ENCODE results near the gene KRTAP5-1. TPM values are rescaled to one million over a fixed set of nuclear protein-coding genes. Genes with fewer than 3 reads are reported as not detected.

The KRTAP5-1 gene
- total RNA-seq, 1 donor from 2014 or later: not detected

DNA sequence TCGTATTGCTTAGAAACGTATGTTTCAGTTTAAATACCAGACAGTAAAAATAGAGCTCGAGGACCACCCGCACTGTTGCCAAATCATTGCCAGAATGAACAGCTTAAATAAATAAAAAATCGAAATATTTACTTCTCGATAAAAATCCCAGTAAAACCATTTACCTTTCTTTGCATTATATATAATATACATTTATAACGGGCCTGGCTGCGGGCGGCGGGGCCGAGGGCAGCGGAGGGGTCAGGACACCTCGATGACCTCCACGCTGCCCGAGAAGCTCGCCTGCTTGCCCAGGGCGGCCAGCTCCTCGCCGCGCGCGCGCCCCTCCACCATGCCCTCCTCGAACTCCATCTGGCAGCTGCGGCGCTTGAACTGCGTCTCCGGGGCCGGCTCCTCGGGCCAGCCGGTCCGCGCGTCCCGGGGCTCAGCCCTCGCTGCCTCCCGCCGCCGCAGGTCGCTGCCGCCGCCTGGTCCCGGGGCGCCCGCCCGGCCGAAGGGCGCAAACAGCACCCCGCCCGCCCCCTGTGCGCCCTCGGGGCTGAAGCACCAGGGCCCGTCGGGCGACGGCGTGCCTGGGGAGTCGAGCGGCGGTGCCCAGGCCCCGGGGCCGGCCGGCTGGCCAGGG is 28.7 kb downstream of the KRTAP5-1 start:
- intact Hi-C loops (cut with DNase I): loop anchor here (10.0 kb wide), 1 partner anchor 712 kb away; the partner anchor contains the start of genes POLR2L and TSPAN4
- H3K4me1 ChIP-seq: peaks cover 25 to 52% of the 10 kb centered on the region in 2 donors
- no peak for DNase-seq (ENCODE audit: low spot score in 2 of 2)

GRCh38 chr11:1555713-1556153 is 29.4 kb downstream of the KRTAP5-1 start:
- intact Hi-C loops (cut with DNase I): loop anchor here (10.0 kb wide), 1 partner anchor 711 kb away; the partner anchor contains the start of genes POLR2L and TSPAN4
- H3K4me1 ChIP-seq: peaks cover 25 to 52% of the 10 kb centered on the region in 2 donors

More for the DNA sequence above, 28.7 kb downstream of the KRTAP5-1 start:
- Histone ChIP-seq H3K9me3 (no peaks in the 10 kb centered on the region), H3K27me3 (no peaks in the 10 kb centered on the region), H3K4me3 (no peak overlapping the region), H3K36me3 (peaks cover 21 to 30% of the 10 kb centered on the region in 2 donors), H3K27ac (peak overlapping the region in 1 of 2 donors; percentile 44)
- TF ChIP-seq, protein P1, sequence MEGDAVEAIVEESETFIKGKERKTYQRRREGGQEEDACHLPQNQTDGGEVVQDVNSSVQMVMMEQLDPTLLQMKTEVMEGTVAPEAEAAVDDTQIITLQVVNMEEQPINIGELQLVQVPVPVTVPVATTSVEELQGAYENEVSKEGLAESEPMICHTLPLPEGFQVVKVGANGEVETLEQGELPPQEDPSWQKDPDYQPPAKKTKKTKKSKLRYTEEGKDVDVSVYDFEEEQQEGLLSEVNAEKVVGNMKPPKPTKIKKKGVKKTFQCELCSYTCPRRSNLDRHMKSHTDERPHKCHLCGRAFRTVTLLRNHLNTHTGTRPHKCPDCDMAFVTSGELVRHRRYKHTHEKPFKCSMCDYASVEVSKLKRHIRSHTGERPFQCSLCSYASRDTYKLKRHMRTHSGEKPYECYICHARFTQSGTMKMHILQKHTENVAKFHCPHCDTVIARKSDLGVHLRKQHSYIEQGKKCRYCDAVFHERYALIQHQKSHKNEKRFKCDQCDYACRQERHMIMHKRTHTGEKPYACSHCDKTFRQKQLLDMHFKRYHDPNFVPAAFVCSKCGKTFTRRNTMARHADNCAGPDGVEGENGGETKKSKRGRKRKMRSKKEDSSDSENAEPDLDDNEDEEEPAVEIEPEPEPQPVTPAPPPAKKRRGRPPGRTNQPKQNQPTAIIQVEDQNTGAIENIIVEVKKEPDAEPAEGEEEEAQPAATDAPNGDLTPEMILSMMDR (IDR thresholded peaks at IDR 0.05): no peak

DNA sequence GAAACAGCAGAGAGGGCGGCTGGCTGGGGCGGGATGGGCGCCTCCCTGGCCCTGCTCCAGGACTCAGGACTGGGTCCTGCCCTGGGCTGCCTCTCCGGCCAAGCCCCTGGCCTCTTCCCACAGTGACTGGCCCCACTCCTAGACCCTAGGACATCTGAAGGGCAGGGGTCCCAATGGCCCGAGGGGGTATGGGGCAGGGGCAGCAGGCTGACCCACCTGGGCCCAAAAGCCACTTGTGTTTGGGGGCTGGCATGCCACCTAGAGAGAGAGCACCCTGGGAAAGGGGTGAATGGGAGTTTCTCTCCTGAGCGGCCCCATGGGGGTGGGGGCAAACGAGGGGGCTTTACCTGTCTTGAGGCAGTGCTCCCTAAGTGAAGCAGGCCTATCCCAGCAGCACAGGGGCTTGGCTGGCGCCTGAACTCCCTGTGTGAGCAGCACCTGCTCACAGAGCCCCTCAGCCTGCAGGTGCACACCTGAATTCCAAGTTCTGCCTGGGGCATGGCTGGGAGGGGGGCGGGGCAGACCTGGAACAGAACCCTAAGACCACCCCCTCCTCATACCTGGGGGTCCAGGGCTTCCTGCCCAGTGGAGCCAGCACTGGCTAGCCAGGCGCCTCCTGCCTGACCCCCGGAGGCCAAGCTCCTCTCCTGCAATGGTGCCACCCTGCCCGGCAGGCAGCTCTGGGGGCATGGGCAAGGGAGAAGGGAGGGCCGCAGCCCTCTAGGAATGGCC is 29.9 kb downstream of the KRTAP5-1 start:
- intact Hi-C loops (cut with DNase I): loop anchor here (10.0 kb wide), 1 partner anchor 710 kb away; the partner anchor contains the start of genes POLR2L and TSPAN4

More at GRCh38 chr11:1555713-1556153, 29.4 kb downstream of the KRTAP5-1 start:
- peaks cover 14 to 23% of the 10 kb centered on the region in 2 donors for H3K36me3 ChIP-seq
- H3K4me3 ChIP-seq: no peak overlapping the region
- DNase-seq (ENCODE audit: low spot score in 2 of 2): no peak
- H3K27me3 ChIP-seq: no peaks in the 10 kb centered on the region
- TF ChIP-seq, protein P1 (IDR thresholded peaks at IDR 0.05): no peak
- H3K27ac ChIP-seq: peak overlapping the region; percentile 44 to 56
- H3K9me3 ChIP-seq: no peaks in the 10 kb centered on the region

DNA sequence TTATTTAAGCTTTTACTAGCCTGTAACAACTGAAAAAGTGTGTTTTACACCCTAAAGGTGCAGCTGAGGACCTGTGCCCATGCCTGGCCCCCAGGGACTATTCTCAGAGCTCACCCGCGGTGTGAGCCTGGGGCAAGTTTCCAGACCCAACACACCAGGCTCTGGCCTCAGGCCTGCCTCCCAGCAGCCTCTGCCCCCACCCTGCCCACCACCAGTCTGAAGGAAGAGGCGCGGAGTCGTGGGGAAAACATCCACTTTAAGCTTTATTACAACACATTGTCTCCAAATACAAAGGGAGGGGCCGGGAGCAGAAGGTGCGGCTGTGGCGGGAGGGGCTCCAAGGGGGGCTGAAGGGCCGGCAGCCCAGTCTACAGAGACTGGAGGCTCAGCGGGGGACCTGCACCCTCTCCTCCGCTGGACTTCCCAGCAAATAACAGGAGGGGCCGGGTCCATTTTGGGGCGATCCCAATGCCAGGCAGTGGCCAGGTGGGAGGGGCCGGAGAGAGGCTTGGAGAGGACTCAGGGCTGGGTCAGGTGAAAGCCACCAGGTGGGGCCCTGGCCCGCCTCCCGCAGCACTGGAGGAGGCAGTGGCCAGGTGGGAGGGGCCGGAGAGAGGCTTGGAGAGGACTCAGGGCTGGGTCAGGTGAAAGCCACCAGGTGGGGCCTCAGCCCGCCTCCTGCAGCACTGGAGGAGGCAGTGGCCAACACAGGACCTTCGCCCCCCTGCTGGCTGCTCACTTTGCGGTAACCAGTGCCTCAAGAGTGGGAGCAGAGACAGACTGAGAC is 31.1 kb downstream of the KRTAP5-1 start:
- Histone ChIP-seq H3K27me3 (no peaks in the 10 kb centered on the region), H3K9me3 (no peaks in the 10 kb centered on the region), H3K27ac (peak overlapping the region; percentile 32 to 56), H3K4me1 (peaks cover 22 to 40% of the 10 kb centered on the region in 2 donors), H3K4me3 (no peak overlapping the region), H3K36me3 (peaks cover 13 to 19% of the 10 kb centered on the region in 2 donors)
- intact Hi-C loops (cut with DNase I): loop anchor here (10.0 kb wide), 1 partner anchor 709 kb away; the partner anchor contains the start of genes POLR2L and TSPAN4
- DNase-seq (ENCODE audit: low spot score in 2 of 2): no peak
- TF ChIP-seq, protein P1 (IDR thresholded peaks at IDR 0.05): no peak

More for the DNA sequence above, 29.9 kb downstream of the KRTAP5-1 start:
- H3K4me1 ChIP-seq: peaks cover 25 to 49% of the 10 kb centered on the region in 2 donors
- no peaks in the 10 kb centered on the region for H3K27me3 ChIP-seq
- H3K36me3 ChIP-seq: peaks cover 13 to 19% of the 10 kb centered on the region in 2 donors
- DNase-seq (ENCODE audit: low spot score in 2 of 2): no peak
- H3K27ac ChIP-seq: peak overlapping the region; percentile 44 to 56
- H3K9me3 ChIP-seq: no peaks in the 10 kb centered on the region
- TF ChIP-seq, protein P1 (IDR thresholded peaks at IDR 0.05): no peak
- no peak overlapping the region for H3K4me3 ChIP-seq
